ENCODE data around the gene SMIM28.
A peak's percentile ranks its signal among the peaks of the same experiment; 100 is the strongest.
"Not testable (repeated sequence)": the region's sequence is repeated elsewhere in the genome, so short reads cannot be mapped to it uniquely, and the experiment has no call there.

SMIM28 gene

DNA sequence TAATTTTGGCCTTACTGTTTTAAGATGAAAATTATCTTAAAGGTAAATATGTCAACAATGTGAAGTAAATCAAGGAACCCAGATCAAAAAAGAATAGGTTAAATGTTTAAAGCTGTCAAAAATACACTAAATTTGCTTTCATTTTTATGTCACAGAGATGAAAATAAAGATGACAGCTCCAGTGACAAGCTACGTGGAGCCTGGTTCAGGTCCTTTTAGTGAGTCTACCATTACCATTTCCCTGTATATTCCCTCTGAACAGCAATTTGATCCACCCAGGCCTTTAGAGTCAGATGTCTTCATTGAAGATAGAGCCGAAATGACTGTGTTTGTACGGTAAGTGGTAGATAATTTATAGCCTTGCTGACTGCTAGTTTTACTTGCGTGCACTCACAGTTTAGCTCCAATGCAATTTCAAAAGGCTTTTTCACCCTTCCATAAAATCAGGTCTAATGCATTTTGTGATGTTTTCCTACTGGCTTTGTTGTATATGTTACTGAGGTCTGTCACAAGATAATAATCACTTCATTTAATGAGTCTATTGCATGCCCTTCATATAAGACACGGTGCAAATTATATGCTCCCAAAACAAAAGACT, 28.2 kb downstream of the SMIM28 start:
- DNase-seq (ENCODE audit: low spot score) = no peak

DNA sequence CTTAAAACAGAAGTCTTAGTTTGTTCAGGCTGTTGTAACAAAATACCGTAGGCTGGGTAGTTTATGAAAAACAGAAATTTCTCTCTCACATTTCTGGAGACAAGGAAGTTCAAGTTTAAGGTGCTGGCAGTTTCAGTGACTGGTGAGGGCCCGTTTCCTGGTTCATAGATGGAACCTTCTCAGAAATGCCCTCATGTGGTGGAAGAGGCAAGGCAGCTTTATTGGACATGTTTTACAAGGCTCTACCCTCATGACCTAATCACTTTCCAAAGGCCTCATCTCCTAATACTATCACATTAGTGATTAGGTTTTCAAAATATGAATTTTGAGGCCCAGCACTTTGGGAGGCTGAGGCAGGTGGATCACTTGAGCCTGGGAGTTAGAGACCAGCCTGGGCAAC, 28.7 kb downstream of the SMIM28 start:
- DNase-seq (ENCODE audit: low spot score) = no peak

DNA sequence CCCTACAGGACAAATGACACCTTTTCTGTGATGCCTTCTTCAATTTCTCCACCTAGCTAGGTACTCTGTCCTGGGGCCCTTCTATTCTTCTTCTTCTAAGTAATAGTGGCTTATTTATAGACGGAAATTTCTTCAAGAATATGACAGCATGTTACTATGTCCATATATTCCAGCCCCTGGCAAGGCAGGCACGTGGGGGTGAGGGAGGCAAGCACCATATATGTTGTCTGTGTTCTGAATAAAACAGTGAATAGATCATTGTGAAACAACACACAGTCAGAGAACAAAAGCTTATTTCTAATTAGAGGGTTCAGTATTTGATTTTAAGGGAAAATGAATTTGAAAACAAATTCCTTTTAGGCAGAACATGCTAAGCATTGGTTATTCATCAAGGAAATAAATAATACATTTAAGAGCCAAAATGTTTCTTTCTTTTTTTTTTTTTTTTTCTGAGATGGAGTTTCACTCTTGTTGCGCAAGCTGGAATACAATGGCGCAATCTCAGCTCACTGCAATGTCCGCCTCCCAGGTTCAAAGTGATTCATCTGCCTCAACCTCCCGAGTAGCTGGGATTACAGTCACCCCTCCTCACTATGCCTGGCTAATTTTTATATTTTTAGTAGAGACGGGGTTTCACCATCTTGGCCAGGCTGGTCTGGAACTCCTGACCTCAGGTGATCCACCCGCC, 32.5 kb downstream of the SMIM28 start:
- DNase-seq (ENCODE audit: low spot score) = no peak

DNA sequence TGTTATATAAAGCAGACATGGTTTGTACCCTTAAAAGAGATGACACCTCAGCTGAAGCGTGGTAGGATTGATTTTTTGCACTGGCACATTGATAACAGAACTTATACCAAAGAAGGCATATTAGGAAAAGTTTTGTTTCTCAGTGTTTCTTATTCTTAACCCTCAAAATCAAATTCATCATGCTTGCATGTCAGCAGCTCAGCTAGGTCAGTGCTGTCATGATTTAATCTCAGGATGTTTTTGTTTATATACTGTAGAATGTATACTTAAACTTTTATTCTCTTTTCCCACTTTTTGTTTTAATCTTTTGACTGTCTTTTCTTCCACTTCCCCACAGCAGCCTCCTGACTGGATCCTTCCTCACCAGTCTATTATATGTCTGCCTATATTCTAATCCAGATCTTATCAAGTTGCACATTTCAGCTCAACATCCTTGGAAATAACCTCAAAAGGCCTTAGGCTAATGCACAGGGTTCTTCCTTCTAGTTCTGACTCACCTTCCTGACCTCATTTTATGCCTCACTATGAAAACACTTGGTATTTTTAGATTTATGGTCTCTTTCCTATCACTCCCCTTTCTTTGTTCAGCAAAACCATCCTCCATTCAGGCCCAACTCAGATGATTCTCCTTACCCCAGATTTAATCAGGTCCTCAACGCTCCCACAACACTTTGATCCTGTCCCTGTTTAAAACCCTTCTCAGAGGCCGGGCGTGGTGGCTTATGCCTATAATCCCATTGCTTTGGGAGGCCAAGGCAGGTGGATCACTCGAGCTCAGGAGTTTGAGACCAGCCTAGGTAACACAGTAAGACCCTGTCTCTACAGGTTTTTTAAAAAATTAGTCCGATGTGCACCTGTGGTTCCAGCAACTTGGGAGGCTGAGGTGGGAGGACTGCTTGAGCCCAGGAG, 33.5 kb downstream of the SMIM28 start:
- DNase-seq (ENCODE audit: low spot score) = peak; percentile 28

DNA sequence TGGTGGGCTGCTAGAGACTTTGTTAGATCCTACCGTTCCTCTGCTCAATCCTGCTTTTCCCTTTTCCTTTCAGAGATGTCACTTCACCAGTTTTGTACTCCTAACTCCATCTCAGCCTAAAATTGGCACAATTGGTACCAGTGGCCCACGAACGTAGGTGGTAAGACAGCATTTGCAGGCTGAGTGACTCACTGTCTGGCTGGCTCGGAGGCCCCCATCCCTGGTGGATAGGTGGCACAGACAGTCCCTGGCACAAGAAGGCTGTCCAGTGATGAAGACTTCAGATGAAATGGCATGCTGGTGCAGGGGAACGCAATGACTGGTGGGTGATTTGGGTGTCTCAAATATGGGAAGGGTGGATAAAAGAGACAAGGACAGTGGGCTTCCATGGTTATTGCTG, 37.4 kb downstream of the SMIM28 start:
- no peak for DNase-seq (ENCODE audit: low spot score)

DNA sequence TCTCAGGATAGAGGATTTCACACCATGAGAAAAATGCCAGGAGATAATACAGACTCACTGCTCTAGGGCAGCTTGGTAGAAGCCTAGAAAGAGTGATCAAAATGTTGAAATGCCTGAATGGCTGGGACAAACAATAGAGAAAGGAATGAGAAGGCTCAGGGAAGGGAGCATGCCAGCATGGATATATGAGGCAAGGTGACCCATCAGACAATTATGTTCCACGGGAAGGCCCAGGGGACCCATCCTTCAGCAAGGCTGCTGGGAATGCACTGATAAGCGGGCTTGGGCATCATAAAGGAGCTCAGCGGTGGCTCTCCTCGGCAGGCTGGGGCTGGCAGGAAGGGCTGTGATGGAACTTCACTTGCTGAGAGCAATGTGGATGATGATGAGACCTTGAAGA, 38.5 kb downstream of the SMIM28 start:
- DNase-seq (ENCODE audit: low spot score) = no peak

DNA sequence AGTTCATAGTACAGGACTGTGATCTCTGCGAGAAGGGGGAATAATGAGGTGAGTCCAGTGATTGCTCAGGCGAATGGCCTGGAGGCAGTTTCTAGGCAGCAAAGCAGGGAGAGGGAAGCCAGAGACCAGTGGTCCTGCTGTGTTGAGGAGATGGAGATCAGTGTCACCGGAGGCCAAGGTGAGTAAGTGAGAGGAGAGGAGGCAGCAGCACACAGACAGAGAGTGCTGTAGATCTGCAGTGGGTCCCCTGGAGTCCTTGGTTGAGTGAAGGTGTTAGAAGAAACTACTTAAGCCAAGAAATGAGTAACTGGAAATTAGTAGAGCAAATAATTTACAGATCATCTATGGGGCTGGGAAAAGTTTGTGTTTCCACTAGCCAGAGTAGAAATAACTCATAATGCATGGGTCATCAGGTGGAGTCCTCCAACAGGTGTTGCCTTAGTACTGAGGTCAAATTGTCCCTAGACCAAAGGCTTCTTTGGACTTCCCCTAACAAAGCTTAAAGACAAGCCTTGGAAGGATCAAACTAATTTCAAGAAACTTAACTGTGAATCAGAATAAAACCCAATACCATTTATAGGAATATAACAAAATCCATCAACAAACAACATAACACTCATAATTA, 39.9 kb downstream of the SMIM28 start:
- no peak for DNase-seq (ENCODE audit: low spot score)

GRCh38 chr6:138418118-138418742, 40.5 kb downstream of the SMIM28 start:
- no peak for DNase-seq (ENCODE audit: low spot score)

DNA sequence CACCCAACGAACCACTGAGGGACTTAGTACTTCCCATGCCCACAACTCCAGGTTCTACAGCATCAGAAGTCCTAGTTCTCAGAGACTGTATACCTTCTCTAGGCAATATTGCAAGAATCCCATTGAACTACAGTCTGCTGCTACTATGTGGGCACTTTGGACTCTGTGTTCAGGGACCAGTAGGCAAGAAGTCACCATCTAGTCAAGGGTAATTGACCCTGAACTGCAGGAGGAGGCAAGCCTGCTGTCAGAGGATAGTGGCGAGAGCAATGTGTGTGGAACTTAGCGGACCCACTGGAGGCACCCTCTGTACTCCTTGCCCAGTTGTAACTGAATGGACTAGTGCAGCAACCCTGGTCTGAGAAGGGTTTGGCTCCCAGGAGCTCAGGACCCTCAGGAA, 42.1 kb downstream of the SMIM28 start:
- no peak for DNase-seq (ENCODE audit: low spot score)

- DNase-seq (ENCODE audit: low spot score) = no peak
Measured at GRCh38 chr6:138420356-138420755, 42.7 kb downstream of the SMIM28 start.

GRCh38 chr6:138421089-138421488, 43.4 kb downstream of the SMIM28 start:
- DNase-seq (ENCODE audit: low spot score) = no peak

DNA sequence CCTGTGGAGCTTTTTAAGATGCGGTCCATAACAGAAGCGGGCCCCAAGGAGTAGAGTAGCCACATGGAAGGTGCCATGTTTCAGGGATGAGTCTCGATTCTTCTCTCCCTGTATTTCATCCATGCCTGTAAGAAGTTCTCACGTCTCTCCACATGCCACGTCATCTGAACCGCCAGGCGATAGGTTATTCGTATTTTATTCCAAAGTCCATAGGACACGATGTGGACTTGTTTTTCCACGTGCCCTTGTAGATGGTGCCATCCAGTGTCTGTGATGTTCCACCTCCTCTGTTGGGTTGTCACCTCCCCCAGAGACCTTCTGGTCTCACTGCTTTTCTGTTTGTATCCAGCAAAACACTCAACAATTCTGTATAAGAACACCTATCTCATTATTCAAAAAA, 43.9 kb downstream of the SMIM28 start:
- no peak for DNase-seq (ENCODE audit: low spot score)

GRCh38 chr6:138422861-138423260, 45.2 kb downstream of the SMIM28 start:
- no peak for DNase-seq (ENCODE audit: low spot score)

- DNase-seq (ENCODE audit: low spot score) = no peak
Measured at GRCh38 chr6:138424004-138424904, 46.5 kb downstream of the SMIM28 start.

GRCh38 chr6:138425256-138425655, 47.6 kb downstream of the SMIM28 start:
- not testable (repeated sequence) for DNase-seq (ENCODE audit: low spot score)

DNA sequence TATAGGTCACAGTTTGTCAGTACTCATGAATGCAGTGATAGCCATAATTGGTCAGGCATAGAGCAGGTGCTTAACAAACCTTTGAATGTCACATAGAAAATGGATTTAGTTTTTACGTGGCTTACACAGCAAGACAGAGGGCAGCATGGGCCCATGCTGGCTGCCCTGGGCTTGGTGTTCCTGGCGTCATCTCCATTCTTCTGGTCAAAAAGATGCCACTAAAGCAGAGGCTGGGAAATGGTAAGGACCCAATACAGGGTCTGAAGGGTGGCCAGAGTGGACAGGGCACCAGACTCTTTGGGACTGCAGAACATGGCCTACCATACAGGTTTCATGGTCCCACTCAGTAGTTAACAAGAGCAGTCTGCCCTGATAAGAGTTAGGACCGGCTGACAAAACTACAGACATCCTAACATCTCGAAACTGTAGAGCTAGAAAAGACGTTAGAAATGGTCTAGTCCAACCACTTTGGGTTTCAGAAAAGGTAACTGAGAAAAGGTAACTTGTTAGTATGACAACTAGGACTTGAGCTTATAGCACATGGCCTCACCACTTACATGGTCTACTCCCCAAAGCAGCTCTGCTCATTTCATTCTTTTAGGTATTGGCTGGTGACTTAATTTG, 48.9 kb downstream of the SMIM28 start:
- no peak for DNase-seq (ENCODE audit: low spot score)

- DNase-seq (ENCODE audit: low spot score) = no peak
Measured at GRCh38 chr6:138427701-138428100, 50.0 kb downstream of the SMIM28 start.

DNA sequence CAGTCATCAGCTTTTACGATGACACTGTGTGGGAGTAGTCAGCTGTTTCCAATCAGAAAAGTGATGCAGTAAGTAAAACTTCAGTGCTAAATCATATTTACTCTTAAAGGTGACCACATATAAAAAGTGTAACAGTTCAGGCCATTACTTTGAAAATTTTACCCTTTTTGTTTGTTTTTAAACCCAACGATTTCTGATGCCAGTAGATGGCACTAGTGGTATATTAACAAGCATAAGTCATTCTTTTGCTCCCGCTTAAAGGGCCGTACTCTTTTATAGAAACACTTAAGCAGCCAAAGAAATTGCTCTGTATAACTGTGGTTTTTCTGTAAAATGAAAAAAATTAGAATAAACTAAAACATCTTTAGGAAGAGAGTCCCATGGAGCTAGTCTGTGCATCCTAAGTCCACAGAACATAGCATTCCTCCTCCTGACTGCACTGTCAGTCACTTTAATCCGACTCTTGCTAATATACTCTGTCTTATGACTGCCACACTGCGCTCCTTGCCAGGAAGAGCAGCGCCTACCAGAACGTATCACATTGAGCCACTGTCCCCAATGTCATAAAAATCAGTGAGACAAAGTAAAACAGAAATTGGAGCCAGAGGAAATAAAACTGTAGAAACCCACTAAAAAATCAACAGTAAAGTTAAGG, 51.4 kb downstream of the SMIM28 start:
- peak; percentile 73 for DNase-seq (ENCODE audit: low spot score)

DNA sequence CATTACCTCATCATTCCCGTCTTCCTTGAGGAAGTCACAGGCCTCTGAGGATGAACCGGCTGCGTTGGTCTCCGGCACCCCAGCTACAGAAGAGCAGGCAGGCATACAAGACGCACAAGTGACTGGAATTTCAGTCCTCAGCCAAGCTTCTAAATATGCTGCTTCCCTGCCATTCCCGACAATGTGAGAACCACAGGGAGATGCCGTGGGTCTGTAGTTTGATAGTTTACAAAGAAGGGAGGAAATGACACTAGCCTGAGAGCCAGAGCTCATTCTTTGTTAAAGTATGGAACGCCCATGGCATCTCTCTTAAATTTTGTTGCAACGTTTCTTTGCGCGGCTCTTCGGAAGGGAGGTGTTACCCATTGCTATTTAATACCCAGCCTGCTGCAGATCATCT, 52.1 kb downstream of the SMIM28 start:
- no peak for DNase-seq (ENCODE audit: low spot score)
